HEK293T (cell line): ENCODE data around the gene AKR1C2.
"Not testable (repeated sequence)": the region's sequence is repeated elsewhere in the genome, so short reads cannot be mapped to it uniquely, and the experiment has no call there.

Source experiments
- ARNT ChIP-seq: fragments of 450-650 bp; IDR thresholded peaks from 2 replicates; pipeline ENCODE4 v1.6.1; 2017; ENCODE audit warnings: mild to moderate bottlenecking
- FOXM1 ChIP-seq: fragments of 450-650 bp; IDR thresholded peaks from 2 replicates; pipeline ENCODE4 v1.6.1; 2017; ENCODE audit warnings: mild to moderate bottlenecking, borderline replicate concordance
- SUZ12 ChIP-seq: fragments of 450-650 bp; IDR thresholded peaks from 2 replicates; pipeline ENCODE4 v1.6.1; 2016; ENCODE audit warnings: mild to moderate bottlenecking

GRCh38 chr10:4974400-4974799 is 29.3 kb downstream of the AKR1C2 start:
- TF ChIP-seq SUZ12, ARNT, FOXM1: not testable (repeated sequence)
